B cell (primary cell): ENCODE results near the gene ANGPT4.

Source experiments
- CTCF ChIP-seq: fragments of 200-600 bp; IDR thresholded peaks from one replicate; pipeline ENCODE4 v1.8.0; 2022; ENCODE audit warnings: antibody characterized with exemption, mild to moderate bottlenecking
- EZH2 ChIP-seq: IDR thresholded peaks from 2 replicates; pipeline ENCODE4 v1.6.1; 2012; ENCODE audit warnings: borderline replicate concordance, low read depth, mild to moderate bottlenecking, moderate library complexity, low read length; ENCODE audit not compliant: insufficient read depth, poor library complexity, severe bottlenecking

DNA sequence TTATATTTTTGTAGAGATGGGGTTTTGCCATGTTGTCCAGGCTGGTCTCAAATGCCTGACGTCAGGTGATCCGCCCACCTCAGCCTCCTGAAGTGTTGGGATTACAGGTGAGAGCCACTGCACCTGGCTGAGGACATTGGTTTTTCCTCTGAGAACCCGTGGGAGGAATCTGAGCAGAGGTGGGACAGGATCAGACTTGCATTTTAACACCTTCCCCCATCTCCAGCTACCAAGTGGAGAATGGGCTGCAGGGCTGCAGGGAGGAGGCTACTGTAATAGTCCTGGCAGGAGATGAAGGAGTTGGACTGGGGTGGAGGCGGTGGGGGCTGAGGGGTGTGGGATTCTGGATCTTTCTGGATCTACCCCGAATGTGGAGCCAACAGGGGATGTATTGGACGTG is 58.1 kb downstream of the ANGPT4 start:
- TF ChIP-seq CTCF (no peak), EZH2 (no peak)
